Measurements from ENCODE around the gene PRKRIP1. TPM values are rescaled to one million over a fixed set of nuclear protein-coding genes. Genes with fewer than 3 reads are reported as not detected.
A peak's percentile ranks its signal among the peaks of the same experiment; 100 is the strongest.
"Not testable (repeated sequence)": the region's sequence is repeated elsewhere in the genome, so short reads cannot be mapped to it uniquely, and the experiment has no call there.

The PRKRIP1 gene
- total RNA-seq, 4 donors from 2014 or later, result 24.8 to 97.3 (median 33.6) TPM

DNA sequence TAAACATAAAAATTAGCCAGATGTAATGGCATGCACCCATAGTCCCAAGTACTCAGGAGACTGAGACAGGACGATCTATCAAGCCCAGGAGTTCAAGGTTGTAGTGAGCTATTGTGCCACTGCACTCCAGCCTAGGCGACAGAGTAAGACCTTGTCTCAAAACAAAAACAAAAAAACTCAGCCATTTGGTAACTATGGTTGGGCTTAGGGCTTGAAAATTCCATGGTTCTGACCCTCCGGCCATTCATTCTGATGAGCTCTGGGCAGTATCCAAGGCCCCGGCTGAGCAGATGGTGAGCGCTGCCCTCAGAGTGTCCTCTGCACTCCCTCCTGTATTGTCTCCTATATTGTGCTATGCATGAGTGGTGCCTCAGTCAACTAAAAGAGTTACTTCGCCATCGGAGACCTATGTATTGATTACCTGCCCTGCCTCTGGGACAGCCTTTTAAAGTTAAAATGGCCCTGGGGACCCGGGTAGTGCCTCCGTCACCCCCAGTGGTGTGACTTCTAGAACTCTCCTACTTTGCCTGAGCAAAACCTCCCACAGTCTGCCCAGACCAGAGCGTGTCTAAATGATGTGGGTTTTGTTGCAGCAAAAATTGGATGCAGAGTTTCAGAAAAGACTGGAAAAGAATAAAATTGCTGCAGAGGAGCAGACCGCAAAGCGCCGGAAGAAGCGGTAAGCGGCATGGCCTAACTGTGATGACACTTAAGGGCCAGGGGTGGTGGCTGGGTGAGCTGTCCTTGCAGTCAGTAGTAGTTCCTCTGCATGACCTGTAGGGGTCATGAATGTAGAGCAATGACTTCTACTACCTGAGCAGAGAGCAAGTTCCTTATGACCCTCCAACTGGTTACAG, 8.1 kb downstream of the PRKRIP1 start:
- peak; percentile 28 for DNase-seq
- 75 to 90% methylated on average over 2 to 15 of the region's 15 CpGs for WGBS, 2 donors (ENCODE audit: low coverage in 1 of 2)
- in situ Hi-C loops (cut with MboI; ENCODE audit: low pct_ligation_motif_present in 1 of 4, low pct_unique_long_range_greater_than_20kb in 1 of 4, low sequenced_read_pairs in 3 of 4), result loop anchor here in 2 of 4 donors (10.0 kb wide), 2 partner anchors 51 to 61 kb away; partner anchors contain the start of genes ALKBH4 (in 1 of the 2) and LRWD1 (in 1 of the 2)
- intact Hi-C loops (cut with DNase I; ENCODE audit: low total_unique reads), result no loop called here
- TF ChIP-seq EP300 (IDR thresholded peaks at IDR 0.05; ENCODE audit: low read depth) (no peak), POLR2A (IDR thresholded peaks at IDR 0.05) (no peak), POLR2AphosphoS5 (IDR thresholded peaks at IDR 0.05) (no peak)
- TF ChIP-seq, protein P1, sequence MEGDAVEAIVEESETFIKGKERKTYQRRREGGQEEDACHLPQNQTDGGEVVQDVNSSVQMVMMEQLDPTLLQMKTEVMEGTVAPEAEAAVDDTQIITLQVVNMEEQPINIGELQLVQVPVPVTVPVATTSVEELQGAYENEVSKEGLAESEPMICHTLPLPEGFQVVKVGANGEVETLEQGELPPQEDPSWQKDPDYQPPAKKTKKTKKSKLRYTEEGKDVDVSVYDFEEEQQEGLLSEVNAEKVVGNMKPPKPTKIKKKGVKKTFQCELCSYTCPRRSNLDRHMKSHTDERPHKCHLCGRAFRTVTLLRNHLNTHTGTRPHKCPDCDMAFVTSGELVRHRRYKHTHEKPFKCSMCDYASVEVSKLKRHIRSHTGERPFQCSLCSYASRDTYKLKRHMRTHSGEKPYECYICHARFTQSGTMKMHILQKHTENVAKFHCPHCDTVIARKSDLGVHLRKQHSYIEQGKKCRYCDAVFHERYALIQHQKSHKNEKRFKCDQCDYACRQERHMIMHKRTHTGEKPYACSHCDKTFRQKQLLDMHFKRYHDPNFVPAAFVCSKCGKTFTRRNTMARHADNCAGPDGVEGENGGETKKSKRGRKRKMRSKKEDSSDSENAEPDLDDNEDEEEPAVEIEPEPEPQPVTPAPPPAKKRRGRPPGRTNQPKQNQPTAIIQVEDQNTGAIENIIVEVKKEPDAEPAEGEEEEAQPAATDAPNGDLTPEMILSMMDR (IDR thresholded peaks at IDR 0.05), result peak; percentile 55 to 73 (median 72)
- H3K36me3 ChIP-seq, result peaks cover 0 to 48% (median 23%) of the 10 kb centered on the region in 4 donors
- H3K27me3 ChIP-seq, result no peaks in the 10 kb centered on the region
- H3K4me1 ChIP-seq, result no peaks in the 10 kb centered on the region
- H3K27ac ChIP-seq, result no peak overlapping the region
- no peak overlapping the region for H3K4me3 ChIP-seq
- no peaks in the 10 kb centered on the region for H3K9me3 ChIP-seq

DNA sequence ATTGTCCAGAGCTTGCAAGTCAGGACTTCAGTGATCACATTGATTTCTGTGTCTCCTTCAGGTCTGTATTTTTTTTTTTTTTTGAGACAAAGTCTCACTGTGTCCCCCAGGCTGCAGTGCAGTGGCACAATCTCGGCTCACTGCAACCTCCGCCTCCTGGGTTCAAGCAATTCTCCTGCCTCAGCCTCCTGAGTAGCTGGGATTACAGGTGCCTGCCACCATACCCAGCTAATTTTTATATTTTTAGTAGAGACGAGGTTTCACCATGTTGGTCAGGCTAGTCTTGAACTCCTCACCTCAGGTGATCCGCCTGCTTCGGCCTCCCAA, 8.7 kb downstream of the PRKRIP1 start:
- H3K4me3 ChIP-seq; H3K27me3 ChIP-seq; H3K27ac ChIP-seq; DNase-seq; H3K4me1 ChIP-seq; H3K9me3 ChIP-seq; intact Hi-C loops (cut with DNase I; ENCODE audit: low total_unique reads): not testable (repeated sequence)
- TF ChIP-seq, protein P1 (IDR thresholded peaks at IDR 0.05), result peak in 1 of 5 experiments; percentile 2
- peaks cover 0 to 48% (median 20%) of the 10 kb centered on the region in 4 donors for H3K36me3 ChIP-seq
- in situ Hi-C loops (cut with MboI; ENCODE audit: low pct_ligation_motif_present in 1 of 4, low pct_unique_long_range_greater_than_20kb in 1 of 4, low sequenced_read_pairs in 3 of 4), result loop anchor here in 2 of 4 donors (10.0 kb wide), 2 partner anchors 50 to 60 kb away; partner anchors contain the start of genes ALKBH4 (in 1 of the 2) and LRWD1 (in 1 of the 2)
- 95% methylated on average over 5 of the region's 5 CpGs; no CpG with 5 or more reads in 1 of the 2 donors for WGBS, 2 donors (ENCODE audit: low coverage in 1 of 2)

DNA sequence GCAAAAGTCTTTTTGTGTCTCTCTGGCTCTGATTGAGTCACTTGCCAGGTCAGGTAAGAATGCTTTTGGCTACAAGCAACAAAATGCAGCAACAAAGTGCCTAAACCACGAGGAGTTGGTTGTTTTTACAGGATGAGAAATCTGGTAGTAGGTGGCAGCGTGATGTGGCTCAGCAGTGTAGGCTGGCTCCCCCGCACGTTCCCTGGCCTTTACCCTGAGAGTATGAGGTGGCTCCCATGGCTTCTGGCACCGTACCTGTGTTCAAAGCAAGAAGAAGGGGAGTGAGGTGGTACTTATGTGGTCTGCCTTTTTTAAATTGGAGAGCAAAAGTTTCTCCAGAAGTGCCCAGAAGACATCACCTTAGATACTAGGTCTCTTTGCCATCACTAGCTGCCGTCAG, 11.7 kb downstream of the PRKRIP1 start:
- intact Hi-C loops (cut with DNase I; ENCODE audit: low total_unique reads), result no loop called here
- no peaks in the 10 kb centered on the region for H3K27me3 ChIP-seq
- TF ChIP-seq EP300 (IDR thresholded peaks at IDR 0.05; ENCODE audit: low read depth) (no peak), POLR2AphosphoS5 (IDR thresholded peaks at IDR 0.05) (no peak)
- no peak for DNase-seq
- no peak overlapping the region for H3K4me3 ChIP-seq
- 81% methylated on average over 6 of the region's 6 CpGs; no CpG with 5 or more reads in 1 of the 2 donors for WGBS, 2 donors (ENCODE audit: low coverage in 1 of 2)
- H3K27ac ChIP-seq, result no peak overlapping the region
- no peaks in the 10 kb centered on the region for H3K4me1 ChIP-seq
- in situ Hi-C loops (cut with MboI; ENCODE audit: low pct_ligation_motif_present in 1 of 4, low pct_unique_long_range_greater_than_20kb in 1 of 4, low sequenced_read_pairs in 3 of 4), result loop anchor here in 2 of 4 donors (10.0 kb wide), 2 partner anchors 47 to 57 kb away; partner anchors contain the start of genes ALKBH4 (in 1 of the 2) and LRWD1 (in 1 of the 2)
- H3K9me3 ChIP-seq, result no peaks in the 10 kb centered on the region
- peaks cover 0 to 47% (median 11%) of the 10 kb centered on the region in 4 donors for H3K36me3 ChIP-seq

DNA sequence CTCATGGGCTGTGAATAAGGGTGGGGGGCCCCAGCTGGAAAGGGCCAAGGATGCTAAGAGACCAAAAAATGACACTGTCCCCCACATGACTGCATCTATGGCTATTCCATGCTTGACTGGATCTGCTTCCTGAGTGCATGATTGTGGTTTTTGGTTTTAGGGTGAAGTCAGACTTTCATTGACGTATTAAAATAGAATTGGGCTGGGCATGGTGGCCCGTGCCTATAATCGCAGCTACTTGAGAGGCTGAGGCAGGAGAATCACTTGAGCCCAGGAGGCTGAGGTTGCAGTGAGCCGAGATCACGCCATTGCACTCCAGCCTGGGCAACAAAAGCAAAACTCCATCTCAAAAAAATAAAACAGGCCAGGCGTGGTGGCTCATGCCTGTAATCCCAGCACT, 12.4 kb downstream of the PRKRIP1 start:
- intact Hi-C loops (cut with DNase I; ENCODE audit: low total_unique reads), result not testable (repeated sequence)
- 91 to 100% methylated on average over 1 to 6 of the region's 6 CpGs for WGBS, 2 donors (ENCODE audit: low coverage in 1 of 2)
- in situ Hi-C loops (cut with MboI; ENCODE audit: low pct_ligation_motif_present in 1 of 4, low pct_unique_long_range_greater_than_20kb in 1 of 4, low sequenced_read_pairs in 3 of 4), result loop anchor here in 2 of 4 donors (10.0 kb wide), 2 partner anchors 46 to 56 kb away; partner anchors contain the start of genes ALKBH4 (in 1 of the 2) and LRWD1 (in 1 of the 2)

DNA sequence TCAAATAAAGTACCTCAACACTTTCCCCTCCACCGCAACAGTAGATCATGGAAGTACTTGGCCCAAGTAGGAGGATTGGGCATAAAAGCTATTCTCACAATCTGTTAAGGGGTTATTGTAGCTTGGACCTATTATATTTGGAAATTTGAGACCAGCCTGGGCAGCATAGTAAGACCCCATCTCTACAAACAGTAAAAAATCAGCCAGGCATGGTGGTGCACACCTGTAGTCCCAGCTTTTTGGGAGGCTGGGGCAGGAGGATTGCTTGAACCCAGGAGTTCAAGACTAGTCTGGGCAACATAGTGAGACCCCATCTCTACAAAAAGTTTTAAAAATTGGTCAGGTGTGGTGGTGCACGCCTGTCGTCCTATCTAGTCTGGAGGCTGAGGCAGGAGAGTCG, 13.2 kb downstream of the PRKRIP1 start:
- H3K27ac ChIP-seq, result no peak overlapping the region
- H3K4me3 ChIP-seq, result no peak overlapping the region
- WGBS, 2 donors (ENCODE audit: low coverage in 1 of 2), result 91 to 100% methylated on average over 1 to 4 of the region's 4 CpGs
- TF ChIP-seq EP300 (IDR thresholded peaks at IDR 0.05; ENCODE audit: low read depth) (no peak), POLR2AphosphoS5 (IDR thresholded peaks at IDR 0.05) (no peak), POLR2A (IDR thresholded peaks at IDR 0.05) (no peak)
- TF ChIP-seq, protein P1 (IDR thresholded peaks at IDR 0.05), result no peak
- H3K36me3 ChIP-seq, result peaks cover 0 to 51% (median 10%) of the 10 kb centered on the region in 4 donors
- in situ Hi-C loops (cut with MboI; ENCODE audit: low pct_ligation_motif_present in 1 of 4, low pct_unique_long_range_greater_than_20kb in 1 of 4, low sequenced_read_pairs in 3 of 4), result loop anchor here in 2 of 4 donors (10.0 kb wide), 2 partner anchors 45 to 55 kb away; partner anchors contain the start of genes ALKBH4 (in 1 of the 2) and LRWD1 (in 1 of the 2)
- H3K27me3 ChIP-seq, result no peaks in the 10 kb centered on the region
- no peaks in the 10 kb centered on the region for H3K9me3 ChIP-seq
- H3K4me1 ChIP-seq, result no peaks in the 10 kb centered on the region
- intact Hi-C loops (cut with DNase I; ENCODE audit: low total_unique reads), result no loop called here
- DNase-seq, result no peak

More for the DNA sequence above, 12.4 kb downstream of the PRKRIP1 start:
- not testable (repeated sequence) for H3K4me3 ChIP-seq, H3K27me3 ChIP-seq, H3K27ac ChIP-seq, DNase-seq, H3K4me1 ChIP-seq, H3K9me3 ChIP-seq
- H3K36me3 ChIP-seq, result peaks cover 0 to 47% (median 8%) of the 10 kb centered on the region in 4 donors
